HCT116 (cell line): ENCODE data around the gene GPRC5C. TPM values are rescaled to one million over a fixed set of nuclear protein-coding genes. Genes with fewer than 3 reads are reported as not detected.

Experiments
- ATAC-seq: fragments of 200-7000 bp; cut with Tn5 transposase; 2 replicates; pipeline ENCODE4 v1.9.1; 2020; ENCODE audit warnings: mild to moderate bottlenecking, moderate library complexity
- BruUV-seq: library from RNA; stranded (reverse); fragments of 400-500 nt; replicated peaks from 2 replicates; lab custom pipeline; 2021; lab: Mats Ljungman, UMichigan
- CTCF ChIA-PET: fragments of 300-600 bp; sonication (Branson Sonifier 250); formaldehyde crosslinking; loops from one replicate; lab custom pipeline; 2021; ENCODE audit warnings: antibody characterized with exemption; lab: Charles Lee
- POLR2A ChIA-PET: fragments of 300-600, 350-600 bp; sonication (Branson Sonifier 250); formaldehyde crosslinking; loops from one replicate; lab custom pipeline; 2021; ENCODE audit warnings: antibody characterized with exemption; lab: Charles Lee
- RAD21 ChIA-PET, 2 experiments: fragments of 300-600 bp; sonication (Branson Sonifier 250); formaldehyde crosslinking; loops; one replicate each; lab custom pipeline; 2023; ENCODE audit warnings: low total read pairs in 2 of 2; ENCODE audit not compliant: uncharacterized antibody in 2 of 2, unreplicated experiment in 2 of 2, low non-redundant PET in 1 of 2; lab: Charles Lee
- DNase-seq: peaks from one replicate; pipeline ENCODE4 v3.0.0-alpha.2; 2010; ENCODE audit warnings: low read depth, low spot score
- H2AFZ ChIP-seq: fragments of 200-600 bp; shearing (Covaris generic), sonication (generic); 2 replicates; pipeline ENCODE4 v1.6.1; 2017; ENCODE audit warnings: low read depth, mixed run types, mixed read lengths, antibody characterized with exemption, low read length; ENCODE audit not compliant: poor library complexity, severe bottlenecking
- H3K27ac ChIP-seq: 2 replicates; pipeline ENCODE4 v1.5.1; 2012; ENCODE audit warnings: low read depth, low read length
- H3K27me3 ChIP-seq: fragments of 200-600 bp; sonication (generic); 2 replicates; pipeline ENCODE4 v1.6.1; 2016; ENCODE audit warnings: mixed run types, low read length, mixed read lengths; ENCODE audit not compliant: insufficient read depth
- H3K36me3 ChIP-seq, 2 experiments: fragments of 200-500 bp in 1 of 2; fragments of 200-600 bp in 1 of 2; sonication (Bioruptor generic) in 1 of 2; sonication (generic) in 1 of 2; 2 replicates each; pipeline versions ENCODE4 v1.5.1 to v1.6.1; 2014 to 2016; ENCODE audit warnings: low read length in 2 of 2, inconsistent platforms in 1 of 2, mixed read lengths in 1 of 2, mixed run types in 1 of 2; ENCODE audit not compliant: insufficient read depth in 2 of 2, control insufficient read depth in 1 of 2
- H3K4me1 ChIP-seq, 2 experiments: fragments of 200-600 bp in 1 of 2; sonication (generic) in 1 of 2; 2 replicates each; pipeline versions ENCODE4 v1.5.1 to v1.6.1; 2012 to 2017; ENCODE audit warnings: low read length in 2 of 2, inconsistent platforms in 1 of 2, mild to moderate bottlenecking in 1 of 2, mixed read lengths in 1 of 2, mixed run types in 1 of 2, moderate library complexity in 1 of 2; ENCODE audit not compliant: insufficient read depth in 2 of 2, control insufficient read depth in 1 of 2
- H3K4me2 ChIP-seq: fragments of 200-600 bp; sonication (generic); 2 replicates; pipeline ENCODE4 v1.6.1; 2017; ENCODE audit warnings: mixed run types, low read length, mixed read lengths
- H3K4me3 ChIP-seq, 2 experiments: fragments of 200-600 bp in 1 of 2; sonication (generic) in 1 of 2; replicated peaks in 1 of 2; 2 replicates each; pipeline ENCODE4 v1.5.1; 2011 to 2016; ENCODE audit warnings: low read length in 2 of 2, control low read depth in 1 of 2, low read depth in 1 of 2, mild to moderate bottlenecking in 1 of 2, mixed read lengths in 1 of 2, mixed run types in 1 of 2
- H3K79me2 ChIP-seq: fragments of 200-600 bp; sonication (generic); 2 replicates; pipeline ENCODE4 v1.6.1; 2017; ENCODE audit warnings: mild to moderate bottlenecking, mixed run types, low read length, moderate library complexity, mixed read lengths; ENCODE audit not compliant: insufficient read depth
- H3K9ac ChIP-seq: fragments of 200-600 bp; sonication (generic); 2 replicates; pipeline ENCODE4 v1.6.1; 2016; ENCODE audit warnings: low read length, mixed read lengths
- H3K9me2 ChIP-seq: fragments of 200-600 bp; sonication (generic), shearing (Covaris generic); 2 replicates; pipeline ENCODE4 v1.6.1; 2017; ENCODE audit warnings: mixed run types, mild to moderate bottlenecking, moderate library complexity; ENCODE audit not compliant: insufficient read depth
- H3K9me3 ChIP-seq, 2 experiments: fragments of 200-500 bp in 1 of 2; fragments of 200-600 bp in 1 of 2; sonication (Bioruptor generic) in 1 of 2; sonication (generic) in 1 of 2; 2 replicates each; pipeline ENCODE4 v1.6.1; 2014 to 2017; ENCODE audit warnings: low read length in 2 of 2, mixed read lengths in 2 of 2, inconsistent platforms in 1 of 2, low read depth in 1 of 2, mild to moderate bottlenecking in 1 of 2, mixed run types in 1 of 2, moderate library complexity in 1 of 2; ENCODE audit not compliant: control insufficient read depth in 1 of 2, insufficient read depth in 1 of 2
- H4K20me1 ChIP-seq: fragments of 200-600 bp; sonication (generic), shearing (Covaris generic); 2 replicates; pipeline ENCODE4 v1.6.1; 2017; ENCODE audit warnings: mixed run types, mild to moderate bottlenecking, moderate library complexity; ENCODE audit not compliant: insufficient read depth
- CBX3 ChIP-seq: IDR thresholded peaks from 2 replicates; pipeline ENCODE4 v1.6.1; 2012; ENCODE audit warnings: low read depth
- CEBPB ChIP-seq: IDR thresholded peaks from 2 replicates; pipeline ENCODE4 v1.6.1; 2012; ENCODE audit warnings: low read depth
- EGR1 ChIP-seq: IDR thresholded peaks from 2 replicates; pipeline ENCODE4 v1.6.1; 2012; ENCODE audit warnings: low read depth
- ELF1 ChIP-seq: IDR thresholded peaks from 2 replicates; pipeline ENCODE4 v1.6.1; 2012; ENCODE audit warnings: low read depth, borderline replicate concordance
- EZH2 ChIP-seq: fragments of 200-600 bp; sonication (generic); IDR thresholded peaks from 2 replicates; pipeline ENCODE4 v1.6.1; 2017; ENCODE audit warnings: antibody characterized with exemption, mixed run types
- EZH2phosphoT487 ChIP-seq: fragments of 200-600 bp; IDR thresholded peaks from 2 replicates; pipeline ENCODE4 v1.6.1; 2018; ENCODE audit warnings: antibody characterized with exemption, borderline replicate concordance
- FOSL1 ChIP-seq: IDR thresholded peaks from 2 replicates; pipeline ENCODE4 v1.6.1; 2012; ENCODE audit warnings: low read depth
- JUND ChIP-seq: IDR thresholded peaks from 2 replicates; pipeline ENCODE4 v1.6.1; 2012
- POLR2A ChIP-seq: IDR thresholded peaks from 2 replicates; pipeline ENCODE4 v1.7.0; 2011; ENCODE audit warnings: borderline replicate concordance; ENCODE audit not compliant: insufficient read depth, insufficient read length; ENCODE audit errors: extremely low read depth
- POLR2AphosphoS5 ChIP-seq: IDR thresholded peaks from 2 replicates; pipeline ENCODE4 v1.6.1; 2011; ENCODE audit warnings: mild to moderate bottlenecking, low read depth, low read length, moderate library complexity
- RAD21 ChIP-seq: IDR thresholded peaks from 2 replicates; pipeline ENCODE4 v1.6.1; 2012; ENCODE audit warnings: low read depth, mild to moderate bottlenecking
- SIN3A ChIP-seq: IDR thresholded peaks from 2 replicates; pipeline ENCODE4 v1.6.1; 2012; ENCODE audit warnings: low read depth
- SP1 ChIP-seq: IDR thresholded peaks from 2 replicates; pipeline ENCODE4 v1.6.1; 2012; ENCODE audit warnings: low read depth
- YY1 ChIP-seq: IDR thresholded peaks from 2 replicates; pipeline ENCODE4 v1.6.1; 2011; ENCODE audit warnings: low read length, low read depth, moderate library complexity, mild to moderate bottlenecking; ENCODE audit not compliant: insufficient replicate concordance; ENCODE audit errors: extremely low read depth
- ZFX ChIP-seq: fragments of 450-650 bp; IDR thresholded peaks from 2 replicates; pipeline ENCODE4 v1.6.1; 2017
- intact Hi-C: fragments of 100-400 bp; cut with micrococcal nuclease; formaldehyde crosslinking; loops from 2 replicates; pipeline ENCODE4 v1.10.0; 2022
- total RNA-seq: library from RNA; stranded (reverse); gene quantifications from one replicate; pipeline ENCODE4 v1.2.1, GENCODE V29; 2021; ENCODE audit not compliant: unreplicated experiment
- TF ChIP-seq, protein P1 (sequence below): IDR thresholded peaks from 2 replicates; pipeline ENCODE4 v1.6.1; 2012; ENCODE audit warnings: low read depth
- TF ChIP-seq, protein P2 (sequence below): IDR thresholded peaks from 2 replicates; pipeline ENCODE4 v1.6.1; 2012
- TF ChIP-seq, protein P3 (sequence below), 3 experiments: fragments of 200-600 bp in 1 of 3; sonication (generic) in 1 of 3; IDR thresholded peaks in 2 of 3; conservative IDR thresholded peaks in 1 of 3; 2 replicates each; pipeline ENCODE4 v1.5.1; 2012 to 2017; ENCODE audit warnings: low read depth in 2 of 3, low read length in 2 of 3, antibody characterized with exemption in 1 of 3, borderline replicate concordance in 1 of 3, control low read depth in 1 of 3, mild to moderate bottlenecking in 1 of 3, mixed read lengths in 1 of 3, mixed run types in 1 of 3, moderate library complexity in 1 of 3; ENCODE audit not compliant: insufficient read depth in 1 of 3

GPRC5C gene
- total RNA-seq, 1 experiment from 2014 or later, result 54.4 TPM

DNA sequence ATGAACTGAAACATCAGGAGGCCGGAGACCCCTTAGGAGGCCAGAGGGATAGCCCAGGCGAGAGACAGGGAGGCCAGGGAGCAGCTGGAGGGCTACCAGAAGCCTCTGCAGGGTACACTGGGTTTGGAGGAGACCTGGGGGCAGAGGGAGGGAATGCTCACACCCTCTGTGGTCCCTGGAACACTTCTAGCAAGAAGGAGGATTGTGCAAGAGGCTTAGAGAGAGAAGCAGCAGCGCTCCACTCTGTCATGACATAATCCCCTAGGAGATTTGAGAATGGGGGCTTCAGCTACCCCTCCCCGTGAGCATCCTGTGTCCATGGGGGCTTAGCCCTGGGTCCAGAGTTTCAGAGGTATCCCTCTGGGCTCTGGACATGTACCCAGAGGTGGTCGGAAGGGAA lies 48.7 kb upstream of the GPRC5C start (continued):
- TF ChIP-seq YY1 (no peak), JUND (no peak)

DNA sequence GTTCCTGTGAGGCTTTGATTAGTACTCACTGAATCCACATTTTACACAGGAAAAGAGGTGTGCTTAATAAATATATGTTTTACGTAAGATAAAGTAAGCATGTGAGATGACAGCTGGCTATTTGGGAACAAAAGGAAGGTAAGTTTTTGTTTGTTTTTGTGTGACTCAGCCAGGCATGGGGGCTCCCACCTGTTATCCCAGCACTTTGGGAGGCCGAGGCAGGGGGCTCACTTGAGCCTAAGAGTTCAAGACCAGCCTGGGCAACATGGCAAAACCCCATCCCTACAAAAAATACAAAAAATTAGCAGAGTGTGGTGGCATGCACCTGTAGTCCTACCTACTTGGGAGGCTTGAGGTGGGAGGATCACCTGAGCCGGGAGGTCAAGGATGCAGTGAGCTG lies 46.7 kb upstream of the GPRC5C start:
- H2AFZ ChIP-seq, result no peak overlapping the region
- H3K9me3 ChIP-seq, result no peaks in the 10 kb centered on the region
- TF ChIP-seq, protein P1, sequence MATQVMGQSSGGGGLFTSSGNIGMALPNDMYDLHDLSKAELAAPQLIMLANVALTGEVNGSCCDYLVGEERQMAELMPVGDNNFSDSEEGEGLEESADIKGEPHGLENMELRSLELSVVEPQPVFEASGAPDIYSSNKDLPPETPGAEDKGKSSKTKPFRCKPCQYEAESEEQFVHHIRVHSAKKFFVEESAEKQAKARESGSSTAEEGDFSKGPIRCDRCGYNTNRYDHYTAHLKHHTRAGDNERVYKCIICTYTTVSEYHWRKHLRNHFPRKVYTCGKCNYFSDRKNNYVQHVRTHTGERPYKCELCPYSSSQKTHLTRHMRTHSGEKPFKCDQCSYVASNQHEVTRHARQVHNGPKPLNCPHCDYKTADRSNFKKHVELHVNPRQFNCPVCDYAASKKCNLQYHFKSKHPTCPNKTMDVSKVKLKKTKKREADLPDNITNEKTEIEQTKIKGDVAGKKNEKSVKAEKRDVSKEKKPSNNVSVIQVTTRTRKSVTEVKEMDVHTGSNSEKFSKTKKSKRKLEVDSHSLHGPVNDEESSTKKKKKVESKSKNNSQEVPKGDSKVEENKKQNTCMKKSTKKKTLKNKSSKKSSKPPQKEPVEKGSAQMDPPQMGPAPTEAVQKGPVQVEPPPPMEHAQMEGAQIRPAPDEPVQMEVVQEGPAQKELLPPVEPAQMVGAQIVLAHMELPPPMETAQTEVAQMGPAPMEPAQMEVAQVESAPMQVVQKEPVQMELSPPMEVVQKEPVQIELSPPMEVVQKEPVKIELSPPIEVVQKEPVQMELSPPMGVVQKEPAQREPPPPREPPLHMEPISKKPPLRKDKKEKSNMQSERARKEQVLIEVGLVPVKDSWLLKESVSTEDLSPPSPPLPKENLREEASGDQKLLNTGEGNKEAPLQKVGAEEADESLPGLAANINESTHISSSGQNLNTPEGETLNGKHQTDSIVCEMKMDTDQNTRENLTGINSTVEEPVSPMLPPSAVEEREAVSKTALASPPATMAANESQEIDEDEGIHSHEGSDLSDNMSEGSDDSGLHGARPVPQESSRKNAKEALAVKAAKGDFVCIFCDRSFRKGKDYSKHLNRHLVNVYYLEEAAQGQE, result no peak
- TF ChIP-seq, protein P2, sequence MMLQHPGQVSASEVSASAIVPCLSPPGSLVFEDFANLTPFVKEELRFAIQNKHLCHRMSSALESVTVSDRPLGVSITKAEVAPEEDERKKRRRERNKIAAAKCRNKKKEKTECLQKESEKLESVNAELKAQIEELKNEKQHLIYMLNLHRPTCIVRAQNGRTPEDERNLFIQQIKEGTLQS, result no peak
- TF ChIP-seq YY1 (no peak), EZH2 (no peak), POLR2A (no peak), FOSL1 (no peak), CBX3 (no peak), EZH2phosphoT487 (no peak), SP1 (no peak), JUND (no peak), POLR2AphosphoS5 (no peak), RAD21 (no peak), SIN3A (no peak), ELF1 (no peak), EGR1 (no peak), ZFX (no peak), CEBPB (no peak)
- TF ChIP-seq, protein P3, sequence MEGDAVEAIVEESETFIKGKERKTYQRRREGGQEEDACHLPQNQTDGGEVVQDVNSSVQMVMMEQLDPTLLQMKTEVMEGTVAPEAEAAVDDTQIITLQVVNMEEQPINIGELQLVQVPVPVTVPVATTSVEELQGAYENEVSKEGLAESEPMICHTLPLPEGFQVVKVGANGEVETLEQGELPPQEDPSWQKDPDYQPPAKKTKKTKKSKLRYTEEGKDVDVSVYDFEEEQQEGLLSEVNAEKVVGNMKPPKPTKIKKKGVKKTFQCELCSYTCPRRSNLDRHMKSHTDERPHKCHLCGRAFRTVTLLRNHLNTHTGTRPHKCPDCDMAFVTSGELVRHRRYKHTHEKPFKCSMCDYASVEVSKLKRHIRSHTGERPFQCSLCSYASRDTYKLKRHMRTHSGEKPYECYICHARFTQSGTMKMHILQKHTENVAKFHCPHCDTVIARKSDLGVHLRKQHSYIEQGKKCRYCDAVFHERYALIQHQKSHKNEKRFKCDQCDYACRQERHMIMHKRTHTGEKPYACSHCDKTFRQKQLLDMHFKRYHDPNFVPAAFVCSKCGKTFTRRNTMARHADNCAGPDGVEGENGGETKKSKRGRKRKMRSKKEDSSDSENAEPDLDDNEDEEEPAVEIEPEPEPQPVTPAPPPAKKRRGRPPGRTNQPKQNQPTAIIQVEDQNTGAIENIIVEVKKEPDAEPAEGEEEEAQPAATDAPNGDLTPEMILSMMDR (IDR thresholded peaks at IDR 0.05 in 2 of 3, conservative IDR thresholded peaks at IDR 0.05 in 1 of 3; ENCODE audit: borderline replicate concordance in 1 of 3, insufficient read depth in 1 of 3, low read depth in 2 of 3, low read length in 2 of 3), result no peak
- H3K79me2 ChIP-seq, result no peaks in the 10 kb centered on the region
- POLR2A ChIA-PET, result no interaction called here
- CTCF ChIA-PET, result interaction anchor here (1.1 kb wide), 1 partner anchor 17 kb away, joined by 5 read pairs; no protein-coding TSS in a partner anchor
- intact Hi-C loops, result no loop called here
- H3K4me2 ChIP-seq, result no peak overlapping the region
- peaks cover 11 to 20% of the 10 kb centered on the region in 2 experiments for H3K4me1 ChIP-seq
- no peaks in the 10 kb centered on the region for H3K9me2 ChIP-seq
- no peaks in the 10 kb centered on the region for H4K20me1 ChIP-seq
- RAD21 ChIA-PET, result no interaction called here
- H3K36me3 ChIP-seq, result no peaks in the 10 kb centered on the region
- no peak overlapping the region for H3K27ac ChIP-seq
- no peaks in the 10 kb centered on the region for H3K27me3 ChIP-seq
- no TSS peak for BruUV-seq
- H3K9ac ChIP-seq, result no peak overlapping the region
- no peak for DNase-seq
- no peak overlapping the region for H3K4me3 ChIP-seq
- ATAC-seq, result no peak
